GM21381 (cell line): ENCODE data around the gene ZEB2.
A peak's percentile ranks its signal among the peaks of the same experiment; 100 is the strongest.
"Not testable (repeated sequence)": the region's sequence is repeated elsewhere in the genome, so short reads cannot be mapped to it uniquely, and the experiment has no call there.

Experiments
- ATAC-seq: cut with Tn5 transposase; IDR thresholded peaks from one replicate; pipeline ENCODE4 v1.9.1; 2021; ENCODE audit warnings: mild to moderate bottlenecking, moderate library complexity; ENCODE audit not compliant: unreplicated experiment

The ZEB2 gene

DNA sequence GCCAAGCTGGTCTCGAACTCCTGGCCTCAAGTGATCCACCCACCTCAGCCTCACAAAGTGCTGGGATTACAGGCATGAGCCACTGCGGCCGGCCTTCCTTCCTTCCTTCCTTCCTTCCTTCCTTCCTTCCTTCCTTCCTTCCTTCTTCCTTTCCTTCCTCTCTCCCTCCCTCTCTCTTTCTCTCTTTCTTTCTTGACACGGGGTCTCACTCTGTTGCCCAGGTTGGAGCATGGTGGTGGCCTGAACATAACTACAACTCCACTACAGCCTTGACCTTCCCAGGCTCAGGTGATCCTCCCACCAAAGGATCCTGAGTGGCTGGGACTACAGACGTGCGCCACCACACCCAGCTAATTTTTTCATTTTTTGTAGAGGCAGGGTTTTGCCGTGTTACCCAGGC is 155.7 kb downstream of the ZEB2 start:
- ATAC-seq: not testable (repeated sequence)

DNA sequence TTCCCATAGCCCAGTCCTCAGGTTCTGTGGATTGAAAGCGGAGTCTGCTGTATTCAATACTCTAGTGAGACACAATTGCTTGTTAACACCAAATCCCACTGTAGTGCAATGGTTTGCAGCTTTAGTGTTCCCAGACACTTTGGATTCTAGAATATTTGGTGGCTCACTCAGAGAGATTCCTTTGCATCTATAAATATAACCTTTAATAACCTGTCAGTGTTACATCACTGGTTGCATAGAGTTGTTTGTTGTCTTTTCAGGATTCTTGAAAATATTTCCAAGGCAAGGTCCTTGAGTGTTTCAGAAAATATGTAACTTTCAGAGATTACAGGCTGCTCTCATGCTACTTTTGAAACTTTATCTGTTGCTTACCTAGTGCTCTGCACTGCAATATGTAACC is 157.5 kb downstream of the ZEB2 start:
- no peak for ATAC-seq

- ATAC-seq: no peak
These were observed 158.2 kb downstream of the ZEB2 start for GRCh38 chr2:144361742-144362141.

DNA sequence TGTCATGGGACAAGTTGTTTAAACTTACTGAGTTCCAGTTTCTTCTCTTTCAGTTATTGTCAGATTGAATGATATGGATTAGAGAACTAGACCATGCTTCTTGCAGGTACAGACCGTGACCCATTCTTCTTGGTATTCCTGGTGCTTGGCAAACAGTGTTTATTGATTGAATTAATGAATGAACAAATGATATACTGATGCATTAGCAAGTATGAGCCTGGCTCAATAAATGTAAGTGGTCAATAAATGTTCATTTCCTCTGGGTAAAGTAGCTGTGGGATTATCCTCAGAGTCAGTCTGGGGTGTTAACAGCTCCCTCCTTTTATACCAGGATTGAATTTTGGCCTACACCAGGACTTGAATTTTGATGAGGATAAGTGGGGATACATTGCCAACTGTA is 160.2 kb downstream of the ZEB2 start:
- no peak for ATAC-seq

DNA sequence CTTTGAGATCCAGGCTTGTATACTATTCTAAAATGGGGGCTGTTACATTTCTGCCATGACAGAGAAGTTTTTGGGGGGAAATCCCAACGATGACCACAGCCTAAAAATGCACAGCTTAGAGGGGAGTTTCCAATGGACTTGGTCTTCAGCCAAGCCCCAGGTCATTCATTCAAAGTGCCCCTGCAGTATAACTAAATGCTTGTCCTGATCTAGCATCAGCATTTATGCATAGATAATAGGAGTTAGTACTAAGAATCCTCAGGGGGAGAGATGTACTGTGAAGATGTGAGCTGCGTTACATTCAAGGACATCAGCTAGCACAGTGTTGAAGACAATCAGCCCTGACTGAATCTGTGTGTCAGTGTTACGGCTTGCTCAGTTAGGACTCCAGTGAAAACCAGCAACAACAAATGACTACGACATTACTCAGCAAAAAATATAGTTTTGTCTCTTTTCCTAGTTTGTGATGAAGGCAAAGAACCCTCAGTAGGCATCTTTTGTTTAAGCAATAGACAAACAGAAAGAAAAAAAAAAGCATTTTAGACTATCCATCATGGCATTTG is 160.9 kb downstream of the ZEB2 start:
- ATAC-seq: peak; percentile 54

DNA sequence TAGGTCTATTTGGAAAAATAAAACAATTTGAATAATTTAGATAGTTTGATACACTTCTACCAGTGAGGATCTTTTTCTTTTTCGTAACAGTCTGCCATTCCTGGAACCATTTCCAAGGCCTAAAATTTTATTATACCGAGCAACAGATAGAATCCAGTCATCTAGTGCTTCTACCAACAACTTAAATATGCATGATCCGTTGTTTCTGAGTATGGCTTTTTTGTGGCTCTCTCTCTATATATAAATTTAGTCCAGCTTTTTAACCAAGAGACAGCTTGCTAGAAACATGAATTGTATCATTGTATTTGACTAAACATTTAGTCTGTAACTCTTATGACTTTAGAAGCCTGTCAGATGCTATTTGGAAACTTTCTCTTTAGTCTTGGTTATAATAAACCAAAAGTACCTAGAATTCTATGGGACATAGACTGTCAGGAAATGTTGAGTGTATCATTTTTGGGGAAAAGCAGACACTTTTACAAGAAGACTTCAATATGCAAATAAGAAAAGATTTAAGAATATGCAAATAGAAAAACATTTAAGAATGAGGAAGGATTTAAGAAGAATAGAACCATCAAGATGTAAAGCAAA is 161.4 kb downstream of the ZEB2 start:
- peak; percentile 1 for ATAC-seq

DNA sequence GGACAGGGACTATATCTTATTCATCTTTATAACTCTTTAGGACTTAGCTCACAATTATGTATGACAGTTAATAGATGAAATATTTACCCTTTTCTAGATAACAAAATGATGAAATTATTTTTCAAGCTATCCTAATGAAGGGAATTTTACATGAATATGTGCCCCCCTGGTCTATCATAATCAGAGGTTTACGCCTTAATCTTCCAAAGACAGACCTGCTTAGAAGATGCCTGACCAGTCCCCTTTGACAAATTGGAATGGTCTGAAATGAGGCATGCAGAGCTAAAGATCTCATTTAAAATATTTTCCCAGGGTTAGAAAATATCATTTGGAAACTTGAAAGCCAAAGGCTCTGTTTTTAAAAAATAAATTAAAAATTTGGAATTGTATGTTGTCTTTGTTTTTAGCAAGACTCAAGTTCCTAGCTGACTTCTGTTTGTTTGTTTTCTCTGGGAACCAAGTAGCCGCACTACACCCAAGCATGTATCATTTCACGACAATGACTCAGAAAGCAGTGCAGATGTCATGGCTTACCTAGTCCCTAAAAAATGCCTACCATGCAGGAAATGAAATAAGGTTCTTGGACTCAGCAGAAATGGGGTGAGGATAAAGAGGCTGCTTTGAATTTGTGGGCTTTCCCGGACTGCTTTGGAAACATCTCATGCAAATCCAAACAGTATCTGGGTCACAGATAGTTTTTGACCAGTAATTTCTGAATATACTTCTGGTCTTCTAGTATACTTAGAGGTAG is 162.1 kb downstream of the ZEB2 start:
- ATAC-seq: peak; percentile 73

- no peak for ATAC-seq
These were observed 163.5 kb downstream of the ZEB2 start for GRCh38 chr2:144356402-144356801.

DNA sequence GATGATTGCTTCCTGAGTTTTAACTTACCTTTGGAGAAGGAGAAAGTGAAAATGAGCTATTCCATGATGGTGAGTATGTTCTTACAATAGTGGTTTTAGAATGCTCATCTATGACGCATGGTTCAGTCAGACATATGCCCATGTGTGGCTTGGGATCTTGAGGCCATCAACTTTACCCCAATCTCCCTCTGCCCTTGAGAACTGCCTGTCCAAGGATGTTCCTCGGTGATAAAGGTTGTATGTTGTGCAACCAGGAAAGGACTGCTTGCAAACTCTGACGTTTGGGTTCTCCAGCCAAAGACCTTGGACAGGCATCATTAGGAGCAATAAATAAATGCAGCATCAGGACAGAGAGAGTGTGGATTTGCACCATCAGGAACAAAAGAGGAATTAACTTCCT is 165.0 kb downstream of the ZEB2 start:
- no peak for ATAC-seq

GRCh38 chr2:144351687-144352086 is 168.2 kb downstream of the ZEB2 start:
- ATAC-seq: no peak

- ATAC-seq: no peak
These were observed 169.6 kb downstream of the ZEB2 start for GRCh38 chr2:144350151-144350802.

GRCh38 chr2:144349674-144350073 is 170.2 kb downstream of the ZEB2 start:
- ATAC-seq: no peak

DNA sequence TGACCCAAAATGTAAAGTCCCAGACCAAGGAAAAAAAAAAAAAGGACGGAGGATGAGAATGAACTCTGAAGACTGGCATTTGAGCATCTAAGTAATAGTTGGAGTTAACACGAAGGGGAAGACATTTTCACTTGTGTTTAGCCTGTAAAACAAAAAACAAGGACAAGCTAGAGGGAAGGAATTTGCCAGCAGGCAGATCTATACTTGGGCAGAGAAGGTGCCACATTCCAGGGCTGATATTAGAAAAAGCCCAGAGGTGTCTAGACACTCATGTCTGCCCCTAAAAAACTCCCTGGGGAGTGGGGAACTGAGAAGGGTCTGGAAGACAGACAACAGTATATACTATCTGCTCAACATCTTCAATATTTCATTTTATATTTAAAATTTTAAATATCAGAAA is 171.1 kb downstream of the ZEB2 start:
- ATAC-seq: no peak

DNA sequence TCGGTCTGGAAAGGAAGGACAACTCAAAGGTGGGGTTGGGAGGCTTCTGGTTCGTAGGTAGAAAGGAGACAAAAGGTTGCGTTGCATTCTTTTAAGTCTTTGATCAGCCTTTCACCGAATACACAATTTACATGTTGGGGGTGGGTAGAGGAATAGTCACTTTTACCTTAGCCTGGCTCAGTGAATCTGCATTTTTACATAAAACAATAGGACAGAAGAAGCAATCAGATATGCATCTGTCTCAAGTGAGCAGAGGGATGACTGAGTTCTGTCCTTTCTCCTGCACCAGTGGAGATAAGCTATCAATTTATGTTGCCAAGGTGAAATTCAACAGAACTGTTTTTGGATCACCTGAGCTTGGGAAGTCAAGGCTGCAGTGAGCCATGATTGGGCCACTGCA is 173.7 kb downstream of the ZEB2 start:
- no peak for ATAC-seq

DNA sequence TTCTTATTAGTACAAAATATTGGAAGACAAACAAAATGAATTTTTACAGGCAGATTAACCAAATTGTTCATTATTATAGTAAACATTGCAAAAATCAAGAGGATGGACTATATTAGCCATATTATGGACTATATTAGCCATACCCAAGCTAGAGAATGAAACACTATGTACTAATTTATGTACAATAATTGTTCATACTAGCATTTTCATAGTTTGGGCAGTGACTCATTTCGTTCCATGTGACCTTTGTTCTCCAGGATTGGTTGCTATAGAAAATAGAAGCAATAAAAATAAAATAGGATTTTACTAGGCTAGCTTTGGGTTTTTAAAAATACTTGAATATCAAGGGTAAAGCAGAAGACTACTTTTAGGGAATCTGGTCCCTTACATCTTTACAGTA is 176.8 kb downstream of the ZEB2 start:
- no peak for ATAC-seq

GRCh38 chr2:144341538-144341937 is 178.4 kb downstream of the ZEB2 start:
- no peak for ATAC-seq

GRCh38 chr2:144339048-144339447 is 180.9 kb downstream of the ZEB2 start:
- no peak for ATAC-seq

- ATAC-seq: no peak
These were observed 185.4 kb downstream of the ZEB2 start for GRCh38 chr2:144334551-144334950.
